Suppressor macrophage treated with lipopolysaccharide for 4 hours (primary cell): ENCODE results near the gene ZNF620.
A peak's percentile ranks its signal among the peaks of the same experiment; 100 is the strongest.
"Not testable (repeated sequence)": the region's sequence is repeated elsewhere in the genome, so short reads cannot be mapped to it uniquely, and the experiment has no call there.

Experiments
- DNase-seq: peaks from one replicate; pipeline ENCODE4 v3.0.0-alpha.2; 2020

Gene ZNF620

DNA sequence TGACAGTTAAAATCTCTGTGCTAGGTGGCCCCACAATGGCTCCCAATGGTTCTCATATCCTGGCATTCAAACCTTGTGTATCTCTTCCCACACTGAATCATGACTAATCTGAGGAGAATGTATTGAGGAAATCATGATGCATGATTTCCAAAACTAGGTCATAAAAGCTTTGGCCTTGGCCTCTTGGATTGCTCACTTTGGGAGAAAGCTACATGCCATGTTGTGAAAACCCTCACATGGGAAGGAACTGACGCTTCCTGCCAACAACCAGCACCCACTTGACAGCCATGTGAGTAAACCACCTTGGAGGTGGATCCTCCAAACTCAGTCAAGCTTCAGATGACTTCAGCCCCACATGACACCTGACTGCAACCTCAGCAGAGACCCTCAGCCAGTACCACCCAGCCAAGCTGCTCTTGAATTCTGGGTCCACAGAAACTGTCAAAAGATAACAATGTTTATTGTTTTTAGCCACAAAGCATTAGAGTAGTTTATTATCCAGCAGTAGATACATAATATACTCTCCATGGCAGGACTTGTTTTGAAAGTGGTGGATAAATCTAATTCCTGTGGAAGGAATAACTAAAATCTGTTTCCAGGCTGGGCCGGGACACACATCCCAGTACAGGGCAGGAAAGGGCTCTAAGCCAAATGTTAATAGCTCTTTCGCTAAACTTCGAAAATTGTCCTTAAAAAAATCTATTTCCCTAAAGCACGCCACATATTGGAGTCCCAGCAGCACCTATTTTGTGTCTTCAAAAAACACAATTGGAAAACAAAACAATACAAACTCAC, 1.0 kb upstream of the ZNF620 start:
- peak; percentile 79 for DNase-seq

DNA sequence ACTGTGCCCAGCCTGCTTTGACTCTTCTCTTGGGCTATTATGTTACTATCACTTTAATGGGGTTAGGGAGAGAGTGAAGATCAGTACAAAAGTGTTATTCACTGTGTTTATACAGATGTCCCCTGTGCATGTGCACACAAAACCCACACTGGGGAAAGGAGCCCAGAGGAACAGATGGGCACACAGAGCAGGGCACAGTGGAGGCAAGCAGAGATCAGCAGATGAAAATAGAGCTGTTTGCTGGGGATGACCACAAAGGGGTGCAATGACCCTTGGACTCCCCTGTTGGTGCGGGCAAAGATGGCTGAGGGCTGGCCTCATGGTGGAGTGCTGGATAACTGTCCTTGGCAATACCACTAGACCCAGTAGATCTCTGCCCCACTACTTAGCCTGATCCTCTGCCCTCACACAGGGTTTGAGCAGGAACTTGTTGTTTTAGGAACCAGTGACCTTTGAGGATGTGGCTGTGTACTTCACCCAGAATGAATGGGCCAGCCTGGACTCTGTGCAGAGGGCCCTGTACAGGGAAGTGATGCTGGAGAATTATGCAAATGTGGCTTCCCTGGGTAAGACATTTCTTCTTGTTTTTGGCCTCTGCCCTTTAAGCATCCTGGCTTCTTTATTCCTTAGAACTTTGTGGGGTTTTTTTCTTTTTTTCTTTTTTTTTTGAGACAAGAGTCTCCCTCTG, 5.3 kb downstream of the ZNF620 start:
- peak; percentile 33 for DNase-seq

DNA sequence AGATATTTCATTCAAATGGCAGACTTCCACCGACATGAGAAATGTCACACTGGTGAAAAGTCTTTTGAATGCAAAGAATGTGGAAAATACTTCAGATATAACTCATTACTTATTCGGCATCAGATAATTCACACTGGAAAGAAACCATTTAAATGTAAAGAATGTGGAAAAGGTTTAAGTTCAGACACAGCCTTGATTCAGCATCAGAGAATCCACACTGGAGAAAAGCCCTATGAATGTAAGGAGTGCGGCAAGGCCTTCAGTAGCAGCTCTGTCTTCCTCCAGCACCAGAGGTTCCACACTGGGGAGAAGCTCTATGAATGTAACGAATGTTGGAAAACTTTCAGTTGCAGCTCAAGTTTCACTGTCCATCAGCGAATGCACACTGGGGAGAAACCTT, 10.4 kb downstream of the ZNF620 start:
- DNase-seq, result no peak

GRCh38 chr3:40518067-40518466, 12.2 kb downstream of the ZNF620 start:
- no peak for DNase-seq

- no peak for DNase-seq
These were observed 13.0 kb downstream of the ZNF620 start for GRCh38 chr3:40518848-40519247.

DNA sequence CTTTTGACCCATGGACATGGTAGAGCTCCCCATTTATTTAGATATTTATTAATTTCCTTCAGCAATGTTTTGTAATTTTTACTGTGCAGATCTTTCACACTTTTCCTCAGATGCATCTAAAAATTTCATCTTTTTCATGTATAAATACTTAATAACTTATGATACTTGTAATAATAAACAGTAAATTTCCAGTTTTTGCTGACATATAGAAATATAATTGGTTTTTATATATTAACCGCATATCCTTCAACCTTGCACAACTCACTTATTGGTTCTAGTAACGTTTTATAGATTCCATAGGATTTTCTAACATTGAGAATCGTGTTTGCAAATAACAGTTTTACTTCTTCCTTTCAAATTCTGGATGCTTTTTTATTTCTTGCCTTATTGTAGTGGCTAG, 15.4 kb downstream of the ZNF620 start:
- DNase-seq, result no peak

GRCh38 chr3:40523781-40524180, 17.9 kb downstream of the ZNF620 start:
- DNase-seq, result no peak

- no peak for DNase-seq
These were observed 18.4 kb downstream of the ZNF620 start for GRCh38 chr3:40524222-40524567.

- DNase-seq, result peak; percentile 93
These were observed 18.9 kb downstream of the ZNF620 start, which contains the start of gene ZNF621 for GRCh38 chr3:40524568-40525285. Gene ZNF621, plus strand, starts transcription at chr3:40524960. Its CDS starts 881 bp downstream, at chr3:40525841.

DNA sequence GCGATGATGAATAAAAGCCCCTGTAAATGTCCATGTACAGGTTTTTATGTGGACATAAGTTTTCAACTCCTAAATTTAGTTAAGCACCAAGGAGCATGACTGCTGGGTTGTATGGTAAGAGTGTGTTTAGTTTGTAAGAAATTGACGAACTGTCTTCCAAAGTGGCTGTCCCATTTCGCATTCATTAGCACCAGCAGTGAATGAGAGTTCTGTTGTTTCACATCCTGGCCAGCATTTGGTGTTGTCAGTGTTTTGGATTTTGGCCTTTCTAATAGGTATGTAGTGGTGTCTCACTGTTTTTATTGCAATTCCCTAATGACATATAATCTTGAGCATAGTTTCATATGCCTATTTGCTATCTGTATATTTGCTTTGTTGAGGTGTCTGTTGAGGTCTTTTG, 22.6 kb downstream of the ZNF620 start:
- no peak for DNase-seq

- no peak for DNase-seq
These were observed 26.4 kb downstream of the ZNF620 start for GRCh38 chr3:40532252-40532651.

DNA sequence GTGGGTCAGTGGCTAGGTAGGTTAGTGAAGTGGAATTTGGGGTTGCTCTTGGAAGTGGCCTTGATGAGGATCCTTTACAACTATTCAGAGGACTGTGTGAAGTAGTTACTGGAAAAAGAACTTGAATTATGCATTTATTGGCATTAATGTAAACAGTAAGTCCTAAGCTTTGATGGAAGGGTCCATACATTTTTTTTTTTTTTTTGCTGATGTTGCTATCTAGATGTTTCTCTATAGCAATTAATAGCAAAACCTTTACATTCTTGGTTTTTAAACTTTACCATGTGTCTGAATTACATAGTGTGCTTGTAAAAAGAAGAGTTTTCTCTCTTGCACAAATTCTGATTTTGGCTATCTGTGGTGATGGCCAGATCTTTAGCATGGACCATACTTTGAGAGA, 28.4 kb downstream of the ZNF620 start:
- no peak for DNase-seq

GRCh38 chr3:40546816-40547215, 41.0 kb downstream of the ZNF620 start:
- no peak for DNase-seq

GRCh38 chr3:40550167-40550566, 44.3 kb downstream of the ZNF620 start:
- DNase-seq, result no peak

GRCh38 chr3:40557575-40558161, 51.8 kb downstream of the ZNF620 start:
- no peak for DNase-seq

DNA sequence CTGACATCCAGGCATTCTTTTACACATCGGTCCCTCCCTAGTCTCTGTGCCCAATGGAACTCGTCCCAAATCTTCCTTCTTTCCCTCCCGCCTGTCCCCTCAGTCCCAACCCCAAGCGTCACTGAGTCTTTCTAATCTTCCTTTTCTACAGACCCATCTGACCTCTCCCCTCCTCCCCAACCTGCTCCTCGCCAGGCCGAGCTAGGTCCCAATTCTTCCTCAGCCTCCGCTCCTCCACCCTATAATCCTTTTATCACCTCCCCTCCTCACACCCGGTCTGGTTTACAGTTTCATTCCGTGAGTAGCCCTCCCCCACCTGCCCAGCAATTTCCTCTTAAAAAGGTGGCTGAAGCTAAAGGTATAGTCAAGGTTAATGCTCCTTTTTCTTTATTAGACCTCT, 56.6 kb downstream of the ZNF620 start:
- DNase-seq, result not testable (repeated sequence)

DNA sequence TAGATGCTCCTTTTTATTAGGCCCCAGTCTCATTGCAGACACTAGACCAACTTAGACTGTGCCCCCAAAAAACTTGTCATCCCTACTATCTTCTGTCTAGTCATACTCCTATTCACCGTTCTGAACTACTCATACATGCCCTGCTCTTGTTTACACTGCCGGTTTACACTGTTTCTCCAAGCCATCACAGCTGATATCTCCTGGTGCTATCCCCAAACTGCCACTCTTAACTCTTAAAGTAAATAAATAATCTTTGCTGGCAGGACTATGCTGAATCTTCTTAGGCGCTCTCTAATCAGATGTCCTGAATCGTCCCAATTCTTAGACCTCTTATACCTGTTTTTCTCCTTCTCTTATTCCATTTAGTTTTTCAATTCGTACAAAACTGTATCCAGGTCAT, 59.8 kb downstream of the ZNF620 start:
- not testable (repeated sequence) for DNase-seq

DNA sequence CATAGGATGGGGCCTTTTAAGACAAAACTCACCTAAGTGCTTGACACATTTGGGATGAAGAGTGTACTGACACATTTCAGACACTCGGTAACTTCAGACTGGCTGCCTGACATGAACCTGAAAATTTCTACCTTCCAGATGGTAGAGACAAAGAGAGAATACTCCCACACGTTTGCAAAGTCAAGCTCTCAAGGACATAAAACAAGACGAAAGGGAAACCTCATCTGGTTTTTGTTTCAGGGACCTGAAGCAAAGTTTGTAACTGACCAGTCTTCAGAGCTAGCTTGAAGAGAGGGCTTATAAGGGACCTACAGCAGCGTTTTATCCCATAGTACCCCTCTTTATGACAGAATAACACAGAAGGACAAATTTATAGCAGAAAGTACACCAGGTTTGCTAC, 60.9 kb downstream of the ZNF620 start:
- no peak for DNase-seq
